Body of pancreas (tissue), 4 donors: ENCODE measurements around the gene MEIS2. TPM values are rescaled to one million over a fixed set of nuclear protein-coding genes. Genes with fewer than 3 reads are reported as not detected.

Experiments
- ATAC-seq: fragments of 150-250 bp; one replicate; pipeline ENCODE4 v1.9.1; 2016
- DNase-seq, 4 donors: peaks; one replicate each; pipeline ENCODE4 v3.0.0-alpha.2; 2019
- H3K27ac ChIP-seq, 4 donors: fragments of 200-600 bp; sonication (generic); 1 replicate in 3 of 4; 2 replicates in 1 of 4; pipeline versions ENCODE4 v1.5.1 to v1.6.1; 2016 to 2019; ENCODE audit warnings: mild to moderate bottlenecking in 1 of 4, mixed read lengths in 1 of 4, moderate library complexity in 1 of 4
- H3K27me3 ChIP-seq, 2 donors: fragments of 200-600 bp; sonication (generic); one replicate each; pipeline ENCODE4 v1.6.0; 2016; ENCODE audit warnings: mild to moderate bottlenecking in 1 of 2
- H3K36me3 ChIP-seq, 2 donors: fragments of 200-600 bp; sonication (generic); replicated peaks in 1 of 2; 2 replicates each; pipeline ENCODE4 v1.5.1; 2016; ENCODE audit warnings: low read depth in 2 of 2; ENCODE audit not compliant: insufficient read depth in 1 of 2
- H3K4me1 ChIP-seq: fragments of 200-600 bp; sonication (generic); one replicate; pipeline ENCODE4 v1.6.0; 2016
- H3K4me3 ChIP-seq, 2 donors: fragments of 200-600 bp; sonication (generic); 1 replicate in 1 of 2; 2 replicates in 1 of 2; pipeline ENCODE4 v1.5.1; 2016 to 2019
- H3K9me3 ChIP-seq, 3 donors: fragments of 200-600 bp; sonication (generic); 1 replicate in 2 of 3; 2 replicates in 1 of 3; pipeline ENCODE4 v1.5.1; 2016
- CTCF ChIP-seq, 7 experiments: fragments of 450-650 bp in 4 of 7; fragments of 200-600 bp in 3 of 7; sonication (generic) in 3 of 7; IDR thresholded peaks; one replicate each; pipeline ENCODE4 v1.5.1; 2016 to 2019; ENCODE audit warnings: antibody characterized with exemption in 7 of 7
- POLR2A ChIP-seq, 3 donors: fragments of 450-650 bp; IDR thresholded peaks; one replicate each; pipeline ENCODE4 v1.6.1; 2016; ENCODE audit warnings: antibody characterized with exemption in 3 of 3, mild to moderate bottlenecking in 2 of 3
- WGBS, 2 donors: methylation state at CpG; one replicate each; pipeline ENCODE4 v1.1.5; 2017; 5-methylcytosine and 5-hydroxymethylcytosine counted together
- intact Hi-C: fragments of 100-400 bp; cut with DNase I; formaldehyde crosslinking; loops from one replicate; pipeline ENCODE4 v1.15.1; 2023
- total RNA-seq, 2 donors: library from RNA; depleted of rRNA; stranded (reverse); fragments of >200 nt; gene quantifications; one replicate each; pipeline ENCODE4 v1.1.0, GENCODE V29; 2016

The MEIS2 gene
- total RNA-seq, 2 donors from 2014 or later: 11.9 to 86.0 TPM

- Histone ChIP-seq H3K27me3 (no peaks in the 10 kb centered on the region), H3K36me3 (no peaks in the 10 kb centered on the region), H3K27ac (no peak overlapping the region), H3K9me3 (no peaks in the 10 kb centered on the region), H3K4me1 (no peaks in the 10 kb centered on the region), H3K4me3 (no peak overlapping the region)
- DNase-seq (no peak), ATAC-seq (no peak)
- TF ChIP-seq POLR2A (IDR thresholded peaks at IDR 0.05): no peak
- TF ChIP-seq CTCF (IDR thresholded peaks at IDR 0.05): no peak
- intact Hi-C loops: no loop called here
- 93 to 96% methylated on average over 4 of the region's 4 CpGs for WGBS, 2 donors
Observed at GRCh38 chr15:37002041-37002672, 98.2 kb downstream of the MEIS2 start.

GRCh38 chr15:37001417-37001816 lies 98.9 kb downstream of the MEIS2 start:
- Histone ChIP-seq H3K27me3 (no peaks in the 10 kb centered on the region), H3K36me3 (no peaks in the 10 kb centered on the region), H3K27ac (no peak overlapping the region), H3K4me3 (no peak overlapping the region), H3K4me1 (peaks cover 5% of the 10 kb centered on the region), H3K9me3 (no peaks in the 10 kb centered on the region)
- no peak for DNase-seq
- intact Hi-C loops: no loop called here
- TF ChIP-seq POLR2A (IDR thresholded peaks at IDR 0.05): no peak
- TF ChIP-seq CTCF (IDR thresholded peaks at IDR 0.05): no peak
- ATAC-seq: no peak

- no peak for DNase-seq
- WGBS, 2 donors: 89 to 90% methylated on average over 1 of the region's 1 CpG
Observed at GRCh38 chr15:36999778-37000177, 100.6 kb downstream of the MEIS2 start.

GRCh38 chr15:36996538-36997181 lies 103.7 kb downstream of the MEIS2 start:
- ATAC-seq (no peak), DNase-seq (no peak)
- no peaks in the 10 kb centered on the region for H3K27me3 ChIP-seq
- intact Hi-C loops: no loop called here
- no peak overlapping the region for H3K27ac ChIP-seq
- H3K9me3 ChIP-seq: no peaks in the 10 kb centered on the region
- peaks cover 5% of the 10 kb centered on the region for H3K4me1 ChIP-seq
- no peaks in the 10 kb centered on the region for H3K36me3 ChIP-seq
- no peak for TF ChIP-seq POLR2A (IDR thresholded peaks at IDR 0.05)
- no peak for TF ChIP-seq CTCF (IDR thresholded peaks at IDR 0.05)
- no peak overlapping the region for H3K4me3 ChIP-seq
- 84 to 86% methylated on average over 4 of the region's 4 CpGs for WGBS, 2 donors

More at GRCh38 chr15:36999778-37000177, 100.6 kb downstream of the MEIS2 start:
- no peaks in the 10 kb centered on the region for H3K36me3 ChIP-seq
- ATAC-seq: no peak
- H3K27ac ChIP-seq: no peak overlapping the region
- H3K9me3 ChIP-seq: no peaks in the 10 kb centered on the region
- TF ChIP-seq POLR2A (IDR thresholded peaks at IDR 0.05) (no peak), CTCF (IDR thresholded peaks at IDR 0.05) (no peak)
- no peaks in the 10 kb centered on the region for H3K27me3 ChIP-seq
- no peak overlapping the region for H3K4me3 ChIP-seq
- intact Hi-C loops: no loop called here
- peaks cover 5% of the 10 kb centered on the region for H3K4me1 ChIP-seq

- TF ChIP-seq POLR2A (IDR thresholded peaks at IDR 0.05): no peak
- no peak for TF ChIP-seq CTCF (IDR thresholded peaks at IDR 0.05)
- WGBS, 2 donors: 54 to 68% methylated on average over 2 of the region's 2 CpGs
Observed at GRCh38 chr15:36996121-36996520, 104.2 kb downstream of the MEIS2 start.

More at GRCh38 chr15:36996121-36996520, 104.2 kb downstream of the MEIS2 start:
- Histone ChIP-seq H3K27ac (no peak overlapping the region), H3K9me3 (no peaks in the 10 kb centered on the region), H3K4me1 (peaks cover 5% of the 10 kb centered on the region), H3K27me3 (no peaks in the 10 kb centered on the region), H3K36me3 (no peaks in the 10 kb centered on the region), H3K4me3 (no peak overlapping the region)
- ATAC-seq (no peak), DNase-seq (no peak)
- intact Hi-C loops: no loop called here
